ENCODE measurements around the gene ASPG.
A peak's percentile ranks its signal among the peaks of the same experiment; 100 is the strongest.

The ASPG gene

GRCh38 chr14:104119119-104119487 is 33.6 kb downstream of the ASPG start:
- DNase-seq, result no peak

- no peak for DNase-seq
Measured at GRCh38 chr14:104119488-104120251, 34.2 kb downstream of the ASPG start.

- no peak for DNase-seq
Measured at GRCh38 chr14:104120281-104120741, 34.8 kb downstream of the ASPG start.

- DNase-seq, result no peak
Measured at GRCh38 chr14:104121142-104121541, 35.6 kb downstream of the ASPG start.

GRCh38 chr14:104123879-104124278 is 38.4 kb downstream of the ASPG start:
- DNase-seq, result no peak

GRCh38 chr14:104125011-104125410 is 39.5 kb downstream of the ASPG start:
- DNase-seq, result no peak

GRCh38 chr14:104126753-104127152 is 41.3 kb downstream of the ASPG start:
- no peak for DNase-seq

- DNase-seq, result no peak
Measured at GRCh38 chr14:104128981-104129380, 43.5 kb downstream of the ASPG start.

GRCh38 chr14:104129556-104129955 is 44.1 kb downstream of the ASPG start:
- no peak for DNase-seq

GRCh38 chr14:104130974-104131651 is 45.6 kb downstream of the ASPG start:
- DNase-seq, result no peak

- no peak for DNase-seq
Measured at GRCh38 chr14:104131968-104132732, 46.6 kb downstream of the ASPG start.

- DNase-seq, result no peak
Measured at GRCh38 chr14:104132981-104133380, 47.5 kb downstream of the ASPG start.

GRCh38 chr14:104133496-104133895 is 48.0 kb downstream of the ASPG start:
- DNase-seq, result no peak

GRCh38 chr14:104134061-104134965 is 48.8 kb downstream of the ASPG start:
- no peak for DNase-seq

GRCh38 chr14:104135121-104135903 is 49.8 kb downstream of the ASPG start:
- no peak for DNase-seq

GRCh38 chr14:104135904-104136471 is 50.5 kb downstream of the ASPG start:
- no peak for DNase-seq

- no peak for DNase-seq
Measured at GRCh38 chr14:104136472-104137296, 51.2 kb downstream of the ASPG start.

- DNase-seq, result peak; percentile 39
Measured at GRCh38 chr14:104137297-104138097, 52.0 kb downstream of the ASPG start.

GRCh38 chr14:104138098-104138717 is 52.7 kb downstream of the ASPG start, which contains the start of gene KIF26A:
TSS of gene KIF26A (plus strand) at chr14:104138587. CDS start at chr14:104138723, 136 bp downstream.
- DNase-seq, result no peak
